ENCODE results near the gene STPG1. TPM values are rescaled to one million over a fixed set of nuclear protein-coding genes. Genes with fewer than 3 reads are reported as not detected.
"Not testable (repeated sequence)": the region's sequence is repeated elsewhere in the genome, so short reads cannot be mapped to it uniquely, and the experiment has no call there.

Gene STPG1
- total RNA-seq, 1 donor from 2014 or later, result 4.2 TPM

DNA sequence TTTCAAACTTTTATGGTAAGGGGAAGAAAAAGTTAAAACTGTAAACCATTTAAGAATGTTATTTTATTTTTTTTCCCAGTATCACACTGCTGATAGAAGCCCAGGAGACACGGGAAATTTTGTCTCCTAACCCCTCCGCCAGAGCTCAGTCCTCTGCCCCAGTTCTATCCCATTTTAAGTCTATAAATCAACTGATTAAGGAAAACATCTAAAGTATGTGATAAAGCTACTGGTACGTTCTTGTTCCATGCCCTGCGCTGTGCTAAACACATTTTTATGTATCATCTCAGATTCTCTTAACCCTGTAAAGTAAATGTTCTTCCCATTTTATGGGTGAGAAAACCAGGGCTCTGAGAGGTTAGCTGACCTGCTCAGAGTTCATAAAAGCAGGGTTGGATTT is 36.7 kb upstream of the STPG1 start:
- Histone ChIP-seq H3K27me3 (no peaks in the 10 kb centered on the region), H3K27ac (no peak overlapping the region), H3K9me3 (no peaks in the 10 kb centered on the region), H3K36me3 (peaks cover 0 to 26% of the 10 kb centered on the region in 2 donors), H3K4me3 (no peak overlapping the region), H3K4me1 (no peaks in the 10 kb centered on the region)
- TF ChIP-seq POLR2A (IDR thresholded peaks at IDR 0.05), result no peak
- TF ChIP-seq POLR2AphosphoS5 (IDR thresholded peaks at IDR 0.05; ENCODE audit: insufficient read depth in 1 of 2, low read depth in 1 of 2), result no peak
- TF ChIP-seq, protein P1, sequence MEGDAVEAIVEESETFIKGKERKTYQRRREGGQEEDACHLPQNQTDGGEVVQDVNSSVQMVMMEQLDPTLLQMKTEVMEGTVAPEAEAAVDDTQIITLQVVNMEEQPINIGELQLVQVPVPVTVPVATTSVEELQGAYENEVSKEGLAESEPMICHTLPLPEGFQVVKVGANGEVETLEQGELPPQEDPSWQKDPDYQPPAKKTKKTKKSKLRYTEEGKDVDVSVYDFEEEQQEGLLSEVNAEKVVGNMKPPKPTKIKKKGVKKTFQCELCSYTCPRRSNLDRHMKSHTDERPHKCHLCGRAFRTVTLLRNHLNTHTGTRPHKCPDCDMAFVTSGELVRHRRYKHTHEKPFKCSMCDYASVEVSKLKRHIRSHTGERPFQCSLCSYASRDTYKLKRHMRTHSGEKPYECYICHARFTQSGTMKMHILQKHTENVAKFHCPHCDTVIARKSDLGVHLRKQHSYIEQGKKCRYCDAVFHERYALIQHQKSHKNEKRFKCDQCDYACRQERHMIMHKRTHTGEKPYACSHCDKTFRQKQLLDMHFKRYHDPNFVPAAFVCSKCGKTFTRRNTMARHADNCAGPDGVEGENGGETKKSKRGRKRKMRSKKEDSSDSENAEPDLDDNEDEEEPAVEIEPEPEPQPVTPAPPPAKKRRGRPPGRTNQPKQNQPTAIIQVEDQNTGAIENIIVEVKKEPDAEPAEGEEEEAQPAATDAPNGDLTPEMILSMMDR (IDR thresholded peaks at IDR 0.05), result no peak
- intact Hi-C loops (cut with DNase I), result no loop called here
- DNase-seq (ENCODE audit: extremely low spot score in 2 of 2), result no peak

DNA sequence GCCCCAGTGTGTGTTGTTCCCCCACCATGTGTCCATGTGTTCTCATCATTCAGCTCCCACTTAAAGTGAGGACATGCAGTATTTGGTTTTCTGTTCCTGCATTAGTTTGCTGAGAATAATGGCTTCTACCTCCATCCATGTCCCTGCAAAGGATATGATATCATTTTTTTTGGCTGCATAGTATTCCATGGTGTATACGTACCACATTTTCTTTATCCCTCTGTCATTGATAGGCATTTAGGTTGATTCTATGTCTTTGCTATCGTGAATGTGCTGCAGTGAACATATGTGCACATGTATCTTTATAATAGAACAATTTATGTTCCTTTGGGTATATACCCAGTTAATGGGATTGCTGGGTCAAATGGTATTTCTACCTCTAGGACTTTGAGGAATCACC is 32.9 kb upstream of the STPG1 start:
- H3K9me3 ChIP-seq; DNase-seq (ENCODE audit: extremely low spot score in 2 of 2); H3K4me1 ChIP-seq; intact Hi-C loops (cut with DNase I); H3K27ac ChIP-seq; H3K4me3 ChIP-seq; H3K27me3 ChIP-seq: not testable (repeated sequence)
- H3K36me3 ChIP-seq, result peaks cover 0 to 24% of the 10 kb centered on the region in 2 donors

- TF ChIP-seq POLR2AphosphoS5 (IDR thresholded peaks at IDR 0.05; ENCODE audit: insufficient read depth in 1 of 2, low read depth in 1 of 2), result no peak
- TF ChIP-seq, protein P1 (IDR thresholded peaks at IDR 0.05), result no peak
- TF ChIP-seq POLR2A (IDR thresholded peaks at IDR 0.05), result no peak
- intact Hi-C loops (cut with DNase I), result no loop called here
- H3K27ac ChIP-seq, result no peak overlapping the region
- H3K27me3 ChIP-seq, result no peaks in the 10 kb centered on the region
- H3K36me3 ChIP-seq, result peaks cover 0 to 3% of the 10 kb centered on the region in 2 donors
- no peaks in the 10 kb centered on the region for H3K9me3 ChIP-seq
- no peak for DNase-seq (ENCODE audit: extremely low spot score in 2 of 2)
- peaks cover 5% of the 10 kb centered on the region for H3K4me1 ChIP-seq
- H3K4me3 ChIP-seq, result no peak overlapping the region
Observed at GRCh38 chr1:24443241-24443656, 29.7 kb upstream of the STPG1 start.

DNA sequence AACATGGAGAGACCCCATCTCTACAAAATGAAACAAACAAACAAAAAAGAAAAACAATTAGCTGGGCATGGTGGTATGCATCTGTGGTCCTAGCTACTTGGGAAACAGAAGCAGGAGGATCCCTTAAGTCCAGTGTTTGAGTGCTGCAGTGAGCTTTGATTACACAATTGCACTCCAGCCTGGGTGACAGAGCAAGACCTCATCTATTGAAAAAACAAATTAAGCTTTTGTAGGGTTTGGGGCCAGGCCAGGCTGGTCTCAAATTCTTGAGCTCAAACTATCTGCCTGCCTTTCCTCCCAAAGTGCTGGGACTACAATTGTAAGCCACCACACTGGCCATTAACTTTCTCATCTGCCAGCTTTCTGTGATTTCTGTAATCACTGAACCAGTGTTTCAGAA is 29.2 kb upstream of the STPG1 start:
- intact Hi-C loops (cut with DNase I), result no loop called here
- TF ChIP-seq, protein P1 (IDR thresholded peaks at IDR 0.05), result no peak
- no peak for TF ChIP-seq POLR2A (IDR thresholded peaks at IDR 0.05)
- no peak for TF ChIP-seq POLR2AphosphoS5 (IDR thresholded peaks at IDR 0.05; ENCODE audit: insufficient read depth in 1 of 2, low read depth in 1 of 2)
- Histone ChIP-seq H3K27me3 (no peaks in the 10 kb centered on the region), H3K9me3 (no peaks in the 10 kb centered on the region), H3K27ac (no peak overlapping the region), H3K36me3 (peaks cover 0 to 3% of the 10 kb centered on the region in 2 donors), H3K4me1 (peaks cover 10% of the 10 kb centered on the region), H3K4me3 (no peak overlapping the region)
- DNase-seq (ENCODE audit: extremely low spot score in 2 of 2), result no peak

GRCh38 chr1:24441996-24442668 is 28.6 kb upstream of the STPG1 start:
- DNase-seq (ENCODE audit: extremely low spot score in 2 of 2), result no peak
- Histone ChIP-seq H3K27ac (no peak overlapping the region), H3K4me3 (no peak overlapping the region), H3K36me3 (peaks cover 0 to 3% of the 10 kb centered on the region in 2 donors), H3K27me3 (no peaks in the 10 kb centered on the region), H3K9me3 (no peaks in the 10 kb centered on the region), H3K4me1 (peaks cover 16% of the 10 kb centered on the region)
- TF ChIP-seq POLR2A (IDR thresholded peaks at IDR 0.05) (no peak), POLR2AphosphoS5 (IDR thresholded peaks at IDR 0.05; ENCODE audit: insufficient read depth in 1 of 2, low read depth in 1 of 2) (no peak)
- TF ChIP-seq, protein P1 (IDR thresholded peaks at IDR 0.05), result no peak
- intact Hi-C loops (cut with DNase I), result no loop called here

Data from vagina (tissue), 2 donors.